A549 (cell line): ENCODE results near the gene EFHD2. TPM values are rescaled to one million over a fixed set of nuclear protein-coding genes. Genes with fewer than 3 reads are reported as not detected.

ENCODE experiments used
- ATAC-seq, 2 experiments: fragments of 200-7000 bp in 1 of 2; fragments of >200 bp in 1 of 2; cut with Nextera tagmentation in 1 of 2; cut with Tn5 transposase in 1 of 2; 3 replicates each; pipeline versions ENCODE4 v1.8.0 to v1.9.1; 2018 to 2020; ENCODE audit warnings: mild to moderate bottlenecking in 1 of 2, moderate library complexity in 1 of 2
- CTCF ChIA-PET: fragments of 300-600 bp; sonication (Branson Sonifier 250); formaldehyde crosslinking; extraction: SDS; loops from one replicate; lab custom pipeline; 2021; ENCODE audit warnings: antibody characterized with exemption, inconsistent platforms; lab: Yijun Ruan, JAX
- POLR2A ChIA-PET: fragments of 350-600 bp; formaldehyde crosslinking; extraction: SDS; loops from one replicate; lab custom pipeline; 2021; ENCODE audit warnings: antibody characterized with exemption, inconsistent platforms; lab: Yijun Ruan, JAX
- DNase-seq, 2 experiments: peaks; one replicate each; pipeline versions ENCODE4 v3.0.0 to v3.0.0-alpha.2; 2011 to 2016; ENCODE audit warnings: low read depth in 1 of 2, low spot score in 1 of 2
- FAIRE-seq: peaks from 2 replicates; lab custom pipeline; 2011; peaks lifted over from hg19 to GRCh38; lab: Jason Lieb, UNC
- H3K27ac ChIP-seq, 2 experiments: fragments of >200 bp; sonication (Bioruptor Twin); formaldehyde crosslinking; 3 replicates each; pipeline ENCODE4 v1.5.1; 2016 to 2017
- H3K4me1 ChIP-seq: fragments of >200 bp; sonication (Bioruptor Twin); formaldehyde crosslinking; 3 replicates; pipeline ENCODE4 v1.6.1; 2016
- H3K4me2 ChIP-seq: fragments of >200 bp; sonication (Bioruptor Twin); formaldehyde crosslinking; 3 replicates; pipeline ENCODE4 v1.6.1; 2016
- H3K4me3 ChIP-seq: fragments of >200 bp; sonication (Bioruptor Twin); formaldehyde crosslinking; 3 replicates; pipeline ENCODE4 v1.5.1; 2016
- H3K9me3 ChIP-seq: fragments of >200 bp; sonication (Bioruptor Twin); formaldehyde crosslinking; 3 replicates; pipeline ENCODE4 v1.6.1; 2016
- BHLHE40 ChIP-seq: IDR thresholded peaks from 2 replicates; pipeline ENCODE4 v1.6.1; 2012; ENCODE audit warnings: low read depth, low read length, inconsistent platforms
- CBX8 ChIP-seq: fragments of 200-600 bp; sonication (generic); IDR thresholded peaks from 2 replicates; pipeline ENCODE4 v1.6.1; 2016
- CHD2 ChIP-seq: fragments of 150-350 bp; IDR thresholded peaks from 2 replicates; pipeline ENCODE4 v1.6.1; 2014; ENCODE audit warnings: low read length; ENCODE audit not compliant: partially characterized antibody
- CHD4 ChIP-seq: fragments of 200-600 bp; sonication (generic); IDR thresholded peaks from 2 replicates; pipeline ENCODE4 v1.6.1; 2016; ENCODE audit warnings: antibody characterized with exemption, mild to moderate bottlenecking, borderline replicate concordance
- EHMT2 ChIP-seq: fragments of 200-600 bp; sonication (generic); IDR thresholded peaks from 2 replicates; pipeline ENCODE4 v1.6.1; 2016; ENCODE audit warnings: antibody characterized with exemption, low read depth, mild to moderate bottlenecking, moderate library complexity
- HMGXB4 ChIP-seq: fragments of 250-450 bp; sonication (Bioruptor Pico); IDR thresholded peaks from 2 replicates; pipeline ENCODE4 v1.5.0; 2021; ENCODE audit warnings: mild to moderate bottlenecking, moderate library complexity, borderline replicate concordance
- HOXA7 ChIP-seq: fragments of 250-450 bp; sonication (Bioruptor Pico); IDR thresholded peaks from 2 replicates; pipeline ENCODE4 v1.5.0; 2020; ENCODE audit warnings: mild to moderate bottlenecking, moderate library complexity
- JUN ChIP-seq, 2 experiments: fragments of >200 bp; sonication (Bioruptor Twin); formaldehyde crosslinking; IDR thresholded peaks; 2 replicates in 1 of 2; 3 replicates in 1 of 2; pipeline ENCODE4 v1.6.1; 2016 to 2017
- KDM1A ChIP-seq: fragments of 200-600 bp; sonication (generic); IDR thresholded peaks from 2 replicates; pipeline ENCODE4 v1.6.1; 2016; ENCODE audit warnings: low read depth, mild to moderate bottlenecking
- MAZ ChIP-seq: fragments of 150-350 bp; IDR thresholded peaks from 2 replicates; pipeline ENCODE4 v1.6.1; 2014; ENCODE audit warnings: antibody characterized with exemption, low read depth, low read length, borderline replicate concordance
- NPAS2 ChIP-seq: fragments of 250-450 bp; sonication (Bioruptor Pico); IDR thresholded peaks from 2 replicates; pipeline ENCODE4 v1.8.0; 2022; ENCODE audit warnings: mild to moderate bottlenecking, moderate library complexity, borderline replicate concordance
- PBX3 ChIP-seq: IDR thresholded peaks from 2 replicates; pipeline ENCODE4 v1.6.1; 2012
- REST ChIP-seq: fragments of 200-600 bp; sonication (generic); IDR thresholded peaks from 2 replicates; pipeline ENCODE4 v1.6.1; 2016; ENCODE audit warnings: antibody characterized with exemption, mild to moderate bottlenecking, moderate library complexity
- TP53 ChIP-seq: fragments of 250-450 bp; sonication (Bioruptor Pico); IDR thresholded peaks from 2 replicates; pipeline ENCODE4 v1.5.0; 2021; ENCODE audit warnings: mild to moderate bottlenecking, moderate library complexity
- ZSCAN20 ChIP-seq: fragments of 250-450 bp; sonication (Bioruptor Pico); IDR thresholded peaks from 2 replicates; pipeline ENCODE4 v1.8.0; 2022; ENCODE audit warnings: mild to moderate bottlenecking, moderate library complexity
- WGBS: methylation state at CpG from one replicate; pipeline ENCODE4 v1.1.6; 2017; ENCODE audit errors: missing lambda C conversion rate; 5-methylcytosine and 5-hydroxymethylcytosine counted together
- polyA plus RNA-seq, 4 experiments: library from polyadenylated mRNA; depleted of rRNA in 3 of 4; stranded (reverse); fragments of >200 nt; fragmentation: RNase III in 1 of 4; extraction: RNeasy Plus Mini Kit Qiagen cat#74134 plus additional on column Dnase treatment in 1 of 4; gene quantifications; 2 replicates in 3 of 4; 3 replicates in 1 of 4; pipeline ENCODE4 v1.2.3, GENCODE V29; 2011 to 2017
- TF ChIP-seq, protein P1 (sequence below): IDR thresholded peaks from 2 replicates; pipeline ENCODE4 v1.6.1; 2012; ENCODE audit warnings: low read depth, borderline replicate concordance
- TF ChIP-seq, protein P2 (sequence below): IDR thresholded peaks from 2 replicates; pipeline ENCODE4 v1.6.1; 2012

Gene EFHD2
- polyA plus RNA-seq, 2 of the 4 experiments (the other 2 are of a cell fraction): 33.1 to 96.2 TPM

DNA sequence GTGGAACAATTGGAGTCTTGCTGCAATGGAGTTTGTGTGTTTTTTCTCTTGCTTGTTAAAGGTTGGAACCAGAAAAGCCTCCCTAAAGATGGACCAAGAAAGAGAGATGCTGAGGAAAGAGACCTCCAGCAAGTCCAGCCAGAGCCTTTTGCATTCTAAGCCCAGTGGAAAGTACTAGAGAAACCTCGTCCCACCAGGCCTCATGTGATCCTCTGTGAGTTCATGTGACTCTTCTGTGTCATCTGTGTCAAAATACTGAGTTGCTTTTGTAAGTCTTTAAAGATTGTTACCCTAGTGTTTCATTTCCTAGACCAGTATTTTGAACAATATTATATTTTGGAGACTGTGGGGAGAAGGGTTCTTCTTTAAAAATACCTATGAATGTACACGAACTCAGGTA, 12.5 kb upstream of the EFHD2 start:
- no peak overlapping the region for H3K4me3 ChIP-seq
- no peak overlapping the region for H3K27ac ChIP-seq
- no peak for TF ChIP-seq CHD4
- TF ChIP-seq REST: no peak
- no peak for TF ChIP-seq MAZ
- no peak for TF ChIP-seq HOXA7 (CRISPR knock-in tag)
- no peak for TF ChIP-seq CHD2
- no peak for TF ChIP-seq PBX3
- 85% methylated on average over 2 of the region's 2 CpGs for WGBS
- H3K4me1 ChIP-seq: peaks cover 10% of the 10 kb centered on the region
- H3K4me2 ChIP-seq: no peak overlapping the region
- no peak for ATAC-seq
- peaks cover 7% of the 10 kb centered on the region; the same call in 2 of the 3 replicates for H3K9me3 ChIP-seq
- DNase-seq: no peak
- ChIA-PET CTCF (no interaction called here), POLR2A (no interaction called here)
- FAIRE-seq: no peak

DNA sequence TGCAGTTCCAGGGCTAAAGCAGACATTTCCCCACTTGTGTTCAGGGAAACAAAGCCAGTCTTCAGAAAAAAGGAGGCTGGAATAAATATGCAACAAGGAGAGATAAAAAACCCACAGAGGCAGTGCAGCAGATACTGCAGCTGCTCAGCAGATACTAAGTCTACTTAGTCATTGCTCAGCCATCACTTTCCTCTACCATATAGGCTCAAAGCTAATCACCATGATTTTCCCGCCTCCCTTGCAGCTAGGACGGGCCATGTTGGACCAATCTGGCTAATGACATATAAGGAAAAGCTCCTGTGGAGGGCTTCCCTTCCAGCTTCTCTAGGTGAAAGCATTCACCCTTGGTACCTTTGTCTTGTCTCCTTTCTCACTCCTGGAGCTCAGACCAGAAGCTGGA, 10.0 kb upstream of the EFHD2 start:
- H3K4me3 ChIP-seq: no peak overlapping the region
- peaks cover 7% of the 10 kb centered on the region; the same call in 2 of the 3 replicates for H3K9me3 ChIP-seq
- ChIA-PET POLR2A (no interaction called here), CTCF (interaction anchor here (0.5 to 4.0 kb wide), 3 partner anchors 9 to 416 kb away, joined by 3 to 14 read pairs (median 4); no protein-coding TSS in a partner anchor)
- no peak overlapping the region for H3K4me2 ChIP-seq
- no peaks in the 10 kb centered on the region for H3K4me1 ChIP-seq
- DNase-seq (no peak), FAIRE-seq (no peak), ATAC-seq (no peak)
- TF ChIP-seq PBX3 (no peak), REST (no peak), KDM1A (no peak), EHMT2 (no peak), TP53 (CRISPR knock-in tag) (no peak), BHLHE40 (no peak), NPAS2 (CRISPR knock-in tag) (no peak), CBX8 (no peak), MAZ (no peak), HMGXB4 (CRISPR knock-in tag) (no peak), ZSCAN20 (no peak), JUN (IDR thresholded peaks at IDR 0.05) (no peak)
- TF ChIP-seq, protein P1, sequence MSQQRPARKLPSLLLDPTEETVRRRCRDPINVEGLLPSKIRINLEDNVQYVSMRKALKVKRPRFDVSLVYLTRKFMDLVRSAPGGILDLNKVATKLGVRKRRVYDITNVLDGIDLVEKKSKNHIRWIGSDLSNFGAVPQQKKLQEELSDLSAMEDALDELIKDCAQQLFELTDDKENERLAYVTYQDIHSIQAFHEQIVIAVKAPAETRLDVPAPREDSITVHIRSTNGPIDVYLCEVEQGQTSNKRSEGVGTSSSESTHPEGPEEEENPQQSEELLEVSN: no peak
- TF ChIP-seq, protein P2, sequence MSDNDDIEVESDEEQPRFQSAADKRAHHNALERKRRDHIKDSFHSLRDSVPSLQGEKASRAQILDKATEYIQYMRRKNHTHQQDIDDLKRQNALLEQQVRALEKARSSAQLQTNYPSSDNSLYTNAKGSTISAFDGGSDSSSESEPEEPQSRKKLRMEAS: no peak
- whole genome bisulfite sequencing: 100% methylated on average over 2 of the region's 2 CpGs
- no peak overlapping the region for H3K27ac ChIP-seq
